Measurements from ENCODE around the gene HOXD8.

Gene HOXD8

GRCh38 chr2:176103742-176104315, 25.7 kb upstream of the HOXD8 start:
- no peak for DNase-seq (ENCODE audit: low read depth)

- no peak for DNase-seq (ENCODE audit: low read depth)
Measured at GRCh38 chr2:176104316-176105077, 25.0 kb upstream of the HOXD8 start.

GRCh38 chr2:176105078-176105729, 24.3 kb upstream of the HOXD8 start:
- no peak for DNase-seq (ENCODE audit: low read depth)

GRCh38 chr2:176105730-176106580, 23.6 kb upstream of the HOXD8 start:
- DNase-seq (ENCODE audit: low read depth) = no peak

GRCh38 chr2:176106581-176107539, 22.6 kb upstream of the HOXD8 start, which contains the start of gene HOXD11:
Gene HOXD11 (plus strand): TSS chr2:176107280. CDS start chr2:176107356, 76 bp downstream.
- no peak for DNase-seq (ENCODE audit: low read depth)

- no peak for DNase-seq (ENCODE audit: low read depth)
Measured at GRCh38 chr2:176107731-176108181, 21.7 kb upstream of the HOXD8 start.

GRCh38 chr2:176109192-176109901, 20.2 kb upstream of the HOXD8 start:
- DNase-seq (ENCODE audit: low read depth) = no peak

- DNase-seq (ENCODE audit: low read depth) = no peak
Measured at GRCh38 chr2:176109946-176110345, 19.6 kb upstream of the HOXD8 start.

GRCh38 chr2:176110415-176111308, 18.8 kb upstream of the HOXD8 start:
- DNase-seq (ENCODE audit: low read depth) = no peak

- DNase-seq (ENCODE audit: low read depth) = no peak
Measured at GRCh38 chr2:176111309-176111663, 18.2 kb upstream of the HOXD8 start.

GRCh38 chr2:176111846-176112374, 17.6 kb upstream of the HOXD8 start:
- DNase-seq (ENCODE audit: low read depth) = no peak

- DNase-seq (ENCODE audit: low read depth) = no peak
Measured at GRCh38 chr2:176112375-176113302, 16.9 kb upstream of the HOXD8 start.

GRCh38 chr2:176114120-176114929, 15.2 kb upstream of the HOXD8 start:
- no peak for DNase-seq (ENCODE audit: low read depth)

GRCh38 chr2:176114930-176115625, 14.4 kb upstream of the HOXD8 start:
- no peak for DNase-seq (ENCODE audit: low read depth)

- DNase-seq (ENCODE audit: low read depth) = no peak
Measured at GRCh38 chr2:176115883-176116813, 13.4 kb upstream of the HOXD8 start, which contains the start of gene HOXD10. Gene HOXD10 (plus strand): TSS chr2:176116778. CDS start chr2:176116834, 56 bp downstream.

Measured in T follicular helper cell (primary cell).